ENCODE measurements around the gene IL22.
A peak's percentile ranks its signal among the peaks of the same experiment; 100 is the strongest.

- TF ChIP-seq POLR2A (IDR thresholded peaks at IDR 0.05) (no peak), CTCF (IDR thresholded peaks at IDR 0.05) (peak; percentile 33 to 87 (median 72)), POLR2AphosphoS5 (IDR thresholded peaks at IDR 0.05; ENCODE audit: insufficient read depth in 1 of 2, low read depth in 1 of 2) (peak in 1 of 2 donors; percentile 32)
Measured at GRCh38 chr12:68223067-68223747, 30.2 kb downstream of the IL22 start.

All from vagina (tissue), 2 donors.